ENCODE data around the gene IL4R.
"Not testable (repeated sequence)": the region's sequence is repeated elsewhere in the genome, so short reads cannot be mapped to it uniquely, and the experiment has no call there.

Gene IL4R

DNA sequence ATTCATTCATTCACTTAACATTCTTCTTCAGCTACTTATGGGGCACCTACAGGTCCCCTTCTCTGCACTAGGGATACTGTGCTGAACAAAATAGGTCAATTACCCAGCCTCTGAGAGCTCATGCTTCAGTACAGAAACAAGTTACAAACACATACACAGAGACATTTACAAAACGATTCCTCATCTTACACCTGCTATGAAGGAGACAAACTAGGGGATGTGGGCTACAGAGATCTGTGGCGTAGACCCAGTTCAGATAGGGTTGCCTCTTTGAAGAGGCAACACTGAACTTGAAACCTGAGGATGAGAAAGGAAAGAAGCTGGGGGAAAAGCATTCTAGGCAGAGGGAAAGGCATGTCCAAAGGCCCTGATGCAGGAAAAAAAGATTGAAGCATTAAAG is 93.4 kb downstream of the IL4R start:
- no peak for DNase-seq

DNA sequence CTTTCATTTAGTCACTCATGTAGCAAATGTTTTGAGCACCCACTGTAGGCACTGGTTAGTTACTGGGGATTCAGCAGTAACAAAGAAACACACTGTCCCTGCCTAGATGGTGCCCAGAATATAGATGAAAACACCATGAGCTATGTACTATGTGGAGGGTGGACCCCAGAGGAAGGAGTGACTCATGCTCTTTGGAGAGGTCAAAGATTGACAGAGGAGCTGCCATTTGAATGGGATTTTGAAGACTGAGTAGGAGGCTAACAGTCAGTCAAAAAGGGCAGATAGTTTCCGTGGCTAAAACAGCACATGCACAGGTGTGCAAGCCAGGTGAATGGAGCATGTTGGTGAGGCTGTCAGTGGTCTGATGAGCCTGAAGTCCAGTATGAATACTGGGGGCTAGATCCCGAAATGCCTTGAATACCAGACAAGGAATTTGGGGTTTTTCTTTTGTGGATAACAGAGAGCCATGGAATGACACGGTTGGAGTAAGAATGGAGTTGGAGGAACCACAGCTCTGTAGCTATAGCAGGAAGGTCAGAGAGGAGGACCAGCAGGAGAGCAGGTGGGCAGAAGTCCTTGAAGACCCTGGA is 94.3 kb downstream of the IL4R start:
- DNase-seq, result no peak

DNA sequence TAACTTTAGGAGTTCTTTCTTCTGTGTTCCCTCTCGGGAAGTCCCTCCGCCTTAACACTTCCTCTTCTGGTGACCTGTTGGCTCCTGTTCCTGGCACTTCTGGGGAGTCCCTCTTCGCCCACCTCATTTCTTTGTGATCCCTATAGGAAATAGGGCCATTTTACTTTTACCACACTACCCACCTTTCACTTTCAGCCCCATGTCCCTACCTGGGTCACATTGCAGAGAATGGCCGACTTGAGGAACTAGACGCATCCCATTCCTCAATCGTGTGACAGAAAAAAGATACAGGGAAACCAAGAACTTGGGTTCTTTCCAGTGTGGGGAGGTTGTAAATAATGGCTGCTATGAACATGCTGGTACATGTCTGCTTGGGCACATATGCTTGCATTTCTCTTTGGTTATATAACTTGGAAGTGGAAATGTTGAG is 94.8 kb downstream of the IL4R start:
- DNase-seq, result no peak

DNA sequence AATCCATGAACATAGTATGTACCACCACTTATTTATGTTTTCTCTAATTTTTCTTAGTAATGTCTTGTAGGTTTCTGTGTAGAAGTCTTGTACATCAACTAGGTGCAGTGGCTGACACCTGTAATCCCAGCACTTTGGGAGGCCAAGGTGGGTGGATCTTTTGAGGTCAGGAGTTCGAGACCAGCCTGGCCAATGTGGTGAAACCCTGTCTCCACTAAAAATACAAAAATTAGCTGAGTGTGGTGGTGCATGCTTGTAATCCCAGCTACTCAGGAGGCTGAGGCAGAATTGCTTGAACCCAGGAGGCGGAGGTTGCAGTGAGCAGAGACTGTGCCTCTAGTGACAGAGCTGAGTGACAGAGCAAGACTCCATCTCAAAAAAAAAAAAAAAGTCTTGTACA is 96.2 kb downstream of the IL4R start:
- not testable (repeated sequence) for DNase-seq

DNA sequence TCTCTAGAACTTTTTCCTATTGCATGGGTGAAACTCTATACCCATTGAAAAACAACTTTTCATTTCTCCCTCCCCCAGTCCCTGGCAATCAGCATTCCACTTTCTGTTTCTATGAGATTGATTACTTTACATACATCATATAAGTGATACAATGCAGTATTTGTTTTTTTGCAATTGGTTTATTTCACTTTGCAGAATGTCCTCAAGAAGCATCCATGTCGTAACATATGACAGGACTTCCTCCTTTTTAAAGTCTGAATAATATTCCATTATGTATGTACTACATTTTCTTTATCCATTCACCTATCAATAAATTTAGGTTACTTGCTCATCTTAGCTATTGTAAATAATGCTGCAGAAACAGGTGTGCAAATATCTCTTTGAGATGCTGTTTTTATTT is 97.0 kb downstream of the IL4R start:
- DNase-seq, result no peak

DNA sequence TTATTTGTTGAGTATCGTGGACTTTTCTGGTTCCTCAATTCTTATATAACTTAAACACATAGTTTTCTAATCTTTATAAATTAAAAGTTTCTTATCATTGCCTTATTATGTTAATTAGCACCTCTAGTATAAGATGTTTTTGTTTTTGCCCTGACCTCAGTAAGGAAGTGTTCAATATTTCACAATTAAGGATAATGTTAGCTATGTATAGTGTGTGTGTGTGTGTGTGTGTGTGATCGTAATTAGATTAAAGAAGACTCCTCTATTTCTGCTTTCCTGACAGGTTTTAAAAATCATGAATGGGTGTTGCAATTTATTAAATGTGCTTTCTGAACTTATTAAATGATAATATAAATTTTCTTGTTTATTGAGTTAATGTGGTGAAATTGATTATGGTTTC is 100.2 kb downstream of the IL4R start:
- DNase-seq, result no peak
